SKM-1 (cell line): ENCODE data around the gene PCDHGB2.
"Not testable (repeated sequence)": the region's sequence is repeated elsewhere in the genome, so short reads cannot be mapped to it uniquely, and the experiment has no call there.

Experiments used
- DNase-seq: peaks from one replicate; lab custom pipeline; 2025; ENCODE audit not compliant: unreplicated experiment; lab: John Stamatoyannopoulos, UW

Gene PCDHGB2

DNA sequence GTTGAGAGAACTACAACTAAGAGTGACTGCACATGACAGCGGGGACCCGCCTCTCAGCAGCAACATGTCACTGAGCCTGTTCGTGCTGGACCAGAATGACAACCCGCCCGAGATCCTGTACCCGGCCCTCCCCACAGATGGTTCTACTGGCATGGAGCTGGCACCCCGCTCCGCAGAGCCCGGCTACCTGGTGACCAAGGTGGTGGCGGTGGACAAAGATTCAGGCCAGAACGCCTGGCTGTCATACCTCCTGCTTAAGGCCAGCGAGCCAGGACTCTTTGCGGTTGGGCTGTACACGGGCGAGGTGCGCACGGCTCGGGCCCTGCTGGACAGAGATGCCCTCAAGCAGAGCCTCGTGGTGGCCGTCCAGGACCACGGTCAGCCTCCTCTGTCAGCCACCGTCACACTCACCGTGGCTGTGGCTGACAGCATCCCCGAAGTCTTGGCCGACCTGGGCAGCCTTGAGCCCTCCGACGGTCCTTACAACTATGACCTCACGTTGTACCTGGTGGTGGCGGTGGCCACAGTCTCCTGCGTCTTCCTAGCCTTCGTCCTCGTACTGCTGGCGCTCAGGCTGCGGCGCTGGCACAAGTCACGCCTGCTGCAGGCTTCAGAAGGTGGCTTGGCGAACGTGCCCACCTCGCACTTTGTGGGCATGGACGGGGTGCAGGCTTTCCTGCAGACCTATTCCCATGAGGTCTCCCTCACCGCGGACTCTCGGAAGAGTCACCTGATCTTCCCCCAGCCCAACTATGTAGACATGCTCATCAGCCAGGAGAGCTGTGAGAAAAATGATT lies 24.9 kb downstream of the PCDHGB2 start:
- DNase-seq, result no peak

DNA sequence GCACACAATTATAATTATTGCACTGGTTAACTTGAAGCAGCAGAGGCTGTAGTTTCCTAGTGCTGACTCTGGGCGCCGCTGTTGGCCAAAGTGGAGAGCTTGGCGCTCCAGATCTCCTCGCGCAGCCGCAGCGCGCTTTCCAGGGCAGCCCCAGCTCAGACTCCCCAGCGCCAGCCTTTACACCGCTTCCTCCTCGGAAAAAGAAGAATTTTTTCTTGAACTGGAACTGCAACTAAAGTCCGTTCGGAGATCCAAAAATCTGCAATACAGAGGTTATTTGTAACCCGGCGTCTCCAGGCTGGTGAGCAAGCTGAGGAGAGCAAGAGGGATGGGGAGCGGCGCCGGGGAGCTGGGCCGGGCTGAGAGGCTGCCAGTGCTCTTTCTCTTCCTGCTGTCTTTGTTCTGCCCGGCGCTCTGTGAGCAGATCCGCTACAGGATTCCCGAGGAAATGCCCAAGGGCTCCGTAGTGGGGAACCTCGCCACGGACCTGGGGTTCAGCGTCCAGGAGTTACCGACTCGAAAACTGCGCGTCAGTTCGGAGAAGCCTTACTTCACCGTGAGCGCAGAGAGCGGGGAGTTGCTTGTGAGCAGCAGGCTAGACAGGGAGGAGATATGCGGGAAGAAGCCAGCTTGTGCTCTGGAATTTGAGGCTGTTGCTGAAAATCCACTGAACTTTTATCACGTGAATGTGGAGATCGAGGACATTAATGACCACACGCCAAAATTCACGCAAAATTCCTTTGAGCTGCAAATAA lies 27.9 kb downstream of the PCDHGB2 start, which contains the start of gene PCDHGB4:
Gene PCDHGB4 (plus strand): TSS at position 142 of the 755 bp plus-strand sequence. CDS start 187 bp downstream, at position 329.
- not testable (repeated sequence) for DNase-seq

DNA sequence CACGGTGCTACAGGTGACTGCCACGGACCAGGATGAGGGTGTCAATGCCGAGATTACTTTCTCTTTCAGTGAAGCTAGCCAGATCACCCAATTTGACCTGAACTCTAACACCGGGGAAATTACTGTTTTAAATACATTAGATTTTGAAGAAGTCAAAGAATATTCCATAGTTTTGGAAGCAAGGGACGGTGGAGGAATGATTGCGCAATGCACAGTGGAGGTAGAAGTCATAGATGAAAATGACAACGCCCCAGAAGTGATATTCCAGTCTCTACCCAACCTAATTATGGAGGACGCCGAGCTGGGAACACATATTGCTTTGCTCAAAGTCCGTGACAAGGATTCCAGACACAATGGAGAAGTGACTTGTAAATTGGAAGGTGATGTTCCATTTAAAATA lies 28.9 kb downstream of the PCDHGB2 start:
- DNase-seq, result no peak

DNA sequence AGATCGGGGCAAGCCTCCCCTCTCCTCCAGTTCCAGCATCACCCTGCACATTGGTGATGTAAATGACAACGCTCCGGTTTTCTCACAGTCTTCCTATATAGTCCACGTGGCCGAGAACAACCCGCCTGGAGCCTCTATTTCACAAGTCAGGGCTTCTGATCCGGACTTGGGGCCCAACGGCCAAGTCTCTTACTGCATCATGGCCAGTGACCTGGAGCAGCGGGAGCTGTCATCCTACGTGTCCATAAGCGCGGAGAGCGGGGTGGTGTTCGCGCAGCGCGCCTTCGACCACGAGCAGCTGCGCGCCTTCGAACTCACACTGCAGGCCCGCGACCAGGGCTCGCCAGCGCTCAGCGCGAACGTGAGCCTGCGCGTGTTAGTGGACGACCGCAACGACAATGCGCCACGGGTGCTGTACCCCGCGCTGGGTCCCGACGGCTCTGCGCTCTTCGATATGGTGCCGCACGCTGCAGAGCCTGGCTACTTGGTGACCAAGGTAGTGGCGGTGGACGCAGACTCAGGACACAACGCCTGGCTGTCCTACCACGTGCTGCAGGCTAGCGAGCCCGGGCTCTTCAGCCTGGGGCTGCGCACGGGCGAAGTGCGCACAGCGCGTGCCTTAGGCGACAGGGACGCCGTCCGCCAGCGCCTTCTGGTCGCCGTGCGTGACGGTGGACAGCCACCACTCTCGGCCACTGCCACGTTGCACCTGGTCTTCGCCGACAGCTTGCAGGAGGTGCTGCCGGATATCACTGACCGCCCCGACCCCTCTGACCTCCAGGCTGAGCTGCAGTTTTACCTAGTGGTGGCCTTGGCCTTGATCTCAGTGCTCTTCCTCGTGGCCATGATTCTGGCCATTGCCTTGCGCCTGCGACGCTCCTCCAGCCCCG lies 29.6 kb downstream of the PCDHGB2 start:
- no peak for DNase-seq

DNA sequence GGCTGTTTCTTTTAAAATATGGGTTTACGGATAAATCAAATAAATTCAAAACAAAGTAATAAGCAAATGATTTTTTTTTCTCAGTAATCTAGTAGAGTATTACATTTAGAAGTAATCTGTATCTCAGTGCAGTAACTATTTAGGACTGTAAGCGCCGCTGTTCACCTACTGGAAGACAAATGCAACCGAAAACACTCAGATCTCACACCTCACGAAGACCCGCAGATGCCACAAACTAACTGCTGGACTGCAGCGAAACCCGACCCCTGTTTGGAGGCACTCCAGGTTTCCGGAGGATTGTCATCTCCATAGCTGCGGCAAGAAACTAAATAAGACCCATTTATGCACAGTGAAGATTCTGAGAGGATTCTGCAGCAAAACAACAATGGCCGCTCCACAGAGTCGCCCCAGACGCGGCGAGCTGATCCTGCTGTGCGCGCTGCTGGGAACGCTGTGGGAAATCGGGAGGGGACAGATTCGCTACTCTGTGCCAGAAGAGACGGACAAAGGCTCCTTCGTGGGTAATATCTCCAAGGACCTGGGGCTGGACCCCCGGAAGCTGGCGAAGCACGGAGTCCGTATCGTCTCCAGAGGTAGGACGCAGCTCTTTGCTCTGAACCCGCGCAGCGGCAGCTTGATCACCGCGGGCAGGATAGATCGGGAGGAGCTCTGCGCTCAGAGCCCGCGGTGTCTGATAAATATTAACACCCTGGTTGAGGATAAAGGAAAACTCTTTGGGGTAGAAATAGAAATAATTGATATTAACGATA lies 32.8 kb downstream of the PCDHGB2 start, which contains the start of gene PCDHGA8:
Gene PCDHGA8 (plus strand): TSS at position 205 of the 770 bp plus-strand sequence. CDS start 181 bp downstream, at position 386.
- no peak for DNase-seq

DNA sequence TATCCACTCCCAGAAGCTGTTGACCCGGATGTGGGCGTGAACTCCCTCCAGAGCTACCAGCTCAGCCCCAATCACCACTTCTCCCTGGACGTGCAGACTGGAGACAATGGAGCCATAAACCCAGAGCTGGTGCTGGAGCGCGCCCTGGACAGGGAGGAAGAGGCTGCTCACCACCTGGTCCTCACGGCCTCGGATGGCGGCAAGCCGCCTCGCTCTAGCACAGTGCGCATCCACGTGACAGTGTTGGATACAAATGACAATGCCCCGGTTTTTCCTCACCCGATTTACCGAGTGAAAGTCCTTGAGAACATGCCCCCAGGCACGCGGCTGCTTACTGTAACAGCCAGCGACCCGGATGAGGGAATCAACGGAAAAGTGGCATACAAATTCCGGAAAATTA lies 33.5 kb downstream of the PCDHGB2 start:
- DNase-seq, result no peak

DNA sequence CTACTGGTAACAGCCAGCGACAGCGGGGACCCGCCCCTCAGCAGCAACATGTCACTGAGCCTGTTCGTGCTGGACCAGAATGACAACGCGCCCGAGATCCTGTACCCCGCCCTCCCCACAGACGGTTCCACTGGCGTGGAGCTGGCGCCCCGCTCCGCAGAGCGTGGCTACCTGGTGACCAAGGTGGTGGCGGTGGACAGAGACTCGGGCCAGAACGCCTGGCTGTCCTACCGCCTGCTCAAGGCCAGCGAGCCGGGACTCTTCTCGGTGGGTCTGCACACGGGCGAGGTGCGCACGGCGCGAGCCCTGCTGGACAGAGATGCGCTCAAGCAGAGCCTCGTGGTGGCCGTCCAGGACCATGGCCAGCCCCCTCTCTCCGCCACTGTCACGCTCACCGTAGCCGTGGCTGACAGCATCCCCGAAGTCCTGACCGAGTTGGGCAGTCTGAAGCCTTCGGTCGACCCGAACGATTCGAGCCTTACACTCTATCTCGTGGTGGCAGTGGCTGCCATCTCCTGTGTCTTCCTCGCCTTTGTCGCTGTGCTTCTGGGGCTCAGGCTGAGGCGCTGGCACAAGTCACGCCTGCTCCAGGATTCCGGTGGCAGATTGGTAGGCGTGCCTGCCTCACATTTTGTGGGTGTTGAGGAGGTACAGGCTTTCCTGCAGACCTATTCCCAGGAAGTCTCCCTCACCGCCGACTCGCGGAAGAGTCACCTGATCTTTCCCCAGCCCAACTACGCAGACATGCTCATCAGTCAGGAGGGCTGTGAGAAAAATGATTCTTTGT lies 34.8 kb downstream of the PCDHGB2 start:
- DNase-seq, result not testable (repeated sequence)

DNA sequence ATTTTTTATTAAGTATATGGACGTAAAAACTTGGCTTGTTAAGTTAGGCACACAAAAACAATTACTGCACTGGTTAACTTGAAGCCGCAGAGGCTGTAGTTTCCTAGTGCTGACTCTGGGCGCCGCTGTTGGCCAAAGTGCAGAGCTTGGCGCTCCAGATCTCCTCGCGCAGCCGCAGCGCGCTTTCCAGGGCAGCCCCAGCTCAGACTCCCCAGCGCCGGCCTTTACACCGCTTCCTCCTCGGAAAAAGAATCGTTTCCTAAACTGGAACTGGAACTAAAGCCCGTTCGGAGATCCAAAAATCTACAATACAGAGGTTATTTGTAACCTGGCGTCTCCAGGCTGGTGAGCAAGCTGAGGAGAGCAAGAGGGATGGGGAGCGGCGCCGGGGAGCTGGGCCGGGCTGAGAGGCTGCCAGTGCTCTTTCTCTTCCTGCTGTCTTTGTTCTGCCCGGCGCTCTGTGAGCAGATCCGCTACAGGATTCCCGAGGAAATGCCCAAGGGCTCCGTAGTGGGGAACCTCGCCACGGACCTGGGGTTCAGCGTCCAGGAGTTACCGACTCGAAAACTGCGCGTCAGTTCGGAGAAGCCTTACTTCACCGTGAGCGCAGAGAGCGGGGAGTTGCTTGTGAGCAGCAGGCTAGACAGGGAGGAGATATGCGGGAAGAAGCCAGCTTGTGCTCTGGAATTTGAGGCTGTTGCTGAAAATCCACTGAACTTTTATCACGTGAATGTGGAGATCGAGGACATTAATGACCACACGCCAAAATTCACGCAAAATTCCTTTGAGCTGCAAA lies 38.2 kb downstream of the PCDHGB2 start, which contains the start of gene PCDHGB5:
Gene PCDHGB5 (plus strand): TSS at position 192 of the 796 bp plus-strand sequence. CDS start 181 bp downstream, at position 373.
- DNase-seq, result not testable (repeated sequence)

DNA sequence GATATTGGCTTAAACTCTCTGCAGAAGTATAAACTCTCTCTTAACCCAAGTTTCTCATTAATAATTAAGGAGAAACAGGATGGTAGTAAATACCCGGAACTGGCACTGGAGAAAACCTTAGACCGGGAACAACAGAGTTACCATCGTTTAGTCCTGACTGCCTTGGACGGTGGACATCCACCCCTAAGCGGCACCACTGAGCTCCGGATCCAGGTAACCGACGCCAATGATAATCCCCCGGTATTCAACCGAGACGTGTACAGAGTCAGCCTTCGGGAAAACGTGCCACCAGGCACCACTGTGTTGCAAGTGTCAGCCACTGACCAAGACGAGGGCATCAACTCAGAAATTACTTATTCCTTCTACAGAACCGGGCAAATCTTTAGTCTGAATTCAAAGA lies 38.8 kb downstream of the PCDHGB2 start:
- DNase-seq, result no peak

DNA sequence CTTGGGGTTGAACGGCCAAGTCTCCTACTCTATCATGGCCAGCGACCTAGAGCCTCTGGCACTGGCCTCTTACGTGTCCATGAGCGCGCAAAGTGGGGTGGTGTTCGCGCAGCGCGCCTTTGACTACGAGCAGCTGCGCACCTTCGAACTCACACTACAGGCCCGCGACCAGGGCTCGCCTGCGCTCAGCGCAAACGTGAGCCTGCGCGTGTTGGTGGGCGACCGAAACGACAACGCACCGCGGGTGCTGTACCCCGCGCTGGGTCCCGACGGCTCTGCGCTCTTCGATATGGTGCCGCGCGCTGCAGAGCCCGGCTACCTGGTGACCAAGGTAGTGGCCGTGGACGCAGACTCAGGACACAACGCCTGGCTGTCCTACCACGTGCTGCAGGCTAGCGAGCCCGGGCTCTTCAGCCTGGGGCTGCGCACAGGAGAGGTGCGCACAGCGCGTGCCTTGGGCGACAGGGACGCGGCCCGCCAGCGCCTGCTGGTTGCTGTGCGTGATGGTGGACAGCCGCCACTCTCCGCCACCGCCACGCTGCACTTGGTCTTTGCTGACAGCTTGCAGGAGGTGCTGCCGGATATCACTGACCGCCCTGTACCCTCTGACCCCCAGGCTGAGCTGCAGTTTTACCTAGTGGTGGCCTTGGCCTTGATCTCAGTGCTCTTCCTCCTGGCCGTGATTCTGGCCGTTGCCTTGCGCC lies 39.9 kb downstream of the PCDHGB2 start:
- no peak for DNase-seq

DNA sequence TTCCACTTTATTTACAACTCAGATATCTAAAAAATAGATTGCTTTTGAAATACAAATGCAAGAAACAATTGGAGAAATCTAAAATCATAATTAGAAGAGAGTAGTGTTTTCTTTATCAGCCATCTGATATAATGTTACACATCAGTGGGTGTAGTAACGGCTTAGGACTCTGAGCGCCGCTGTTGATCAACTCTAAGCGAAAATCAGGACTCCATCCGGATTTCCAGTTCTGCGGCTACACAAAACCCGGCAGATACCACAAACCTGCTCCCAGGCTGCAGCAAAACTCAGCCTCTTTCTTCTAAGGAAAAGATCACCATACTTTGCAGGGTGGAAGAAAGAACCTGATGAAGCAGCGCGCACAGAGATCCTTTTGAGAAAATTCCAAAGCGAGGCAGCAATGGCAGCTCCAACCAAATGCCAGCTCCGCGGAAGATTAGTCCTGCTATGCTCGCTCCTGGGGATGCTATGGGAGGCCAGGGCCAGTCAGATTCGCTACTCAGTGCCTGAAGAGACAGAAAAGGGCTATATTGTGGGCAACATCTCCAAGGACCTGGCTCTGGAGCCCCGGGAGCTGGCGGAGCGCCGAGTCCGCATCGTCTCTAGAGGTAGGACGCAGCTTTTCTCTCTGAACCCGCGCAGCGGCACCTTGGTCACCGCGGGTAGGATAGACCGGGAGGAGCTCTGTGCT lies 42.9 kb downstream of the PCDHGB2 start, which contains the start of gene PCDHGA9:
Gene PCDHGA9 (plus strand): TSS at position 226 of the 691 bp plus-strand sequence. CDS start 175 bp downstream, at position 401.
- no peak for DNase-seq

DNA sequence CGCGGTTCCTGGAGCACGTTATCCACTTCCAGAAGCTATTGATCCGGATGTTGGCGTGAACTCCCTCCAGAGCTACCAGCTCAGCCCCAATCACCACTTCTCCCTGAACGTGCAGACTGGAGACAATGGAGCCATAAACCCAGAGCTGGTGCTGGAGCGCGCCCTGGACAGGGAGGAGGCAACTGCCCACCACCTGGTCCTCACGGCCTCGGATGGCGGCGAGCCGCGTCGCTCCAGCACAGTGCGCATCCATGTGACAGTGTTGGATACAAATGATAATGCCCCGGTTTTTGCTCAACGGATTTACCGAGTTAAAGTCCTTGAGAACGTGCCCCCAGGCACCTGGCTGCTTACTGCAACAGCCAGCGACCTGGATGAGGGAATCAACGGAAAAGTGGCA lies 43.6 kb downstream of the PCDHGB2 start:
- DNase-seq, result no peak

DNA sequence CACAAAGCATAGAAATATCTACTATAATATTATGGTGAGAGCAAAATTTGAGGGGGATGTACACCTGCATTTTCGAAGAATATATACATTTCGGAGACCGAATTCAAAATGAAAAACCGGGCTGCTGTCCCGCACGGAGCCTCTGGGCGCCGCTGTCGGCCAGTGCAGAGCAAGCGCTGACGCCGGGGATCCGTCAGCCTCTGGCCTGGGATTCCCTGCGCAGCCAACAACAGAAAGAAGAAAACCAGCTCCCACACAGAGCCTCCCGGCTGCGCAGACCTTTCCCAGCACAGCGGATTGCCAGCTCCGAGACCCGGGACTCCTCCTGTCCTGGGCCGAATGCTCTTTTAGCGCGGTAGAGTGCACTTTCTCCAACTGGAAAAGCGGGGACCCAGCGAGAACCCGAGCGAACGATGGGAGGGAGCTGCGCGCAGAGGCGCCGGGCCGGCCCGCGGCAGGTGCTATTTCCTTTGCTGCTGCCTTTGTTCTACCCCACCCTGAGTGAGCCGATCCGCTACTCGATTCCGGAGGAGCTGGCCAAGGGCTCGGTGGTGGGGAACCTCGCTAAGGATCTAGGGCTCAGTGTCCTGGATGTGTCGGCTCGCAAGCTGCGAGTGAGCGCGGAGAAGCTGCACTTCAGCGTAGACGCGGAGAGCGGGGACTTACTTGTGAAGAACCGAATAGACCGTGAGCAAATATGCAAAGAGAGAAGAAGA lies 48.2 kb downstream of the PCDHGB2 start, which contains the start of gene PCDHGB6:
Gene PCDHGB6 (plus strand): TSS at position 232 of the 716 bp plus-strand sequence. CDS start 182 bp downstream, at position 414.
- not testable (repeated sequence) for DNase-seq

DNA sequence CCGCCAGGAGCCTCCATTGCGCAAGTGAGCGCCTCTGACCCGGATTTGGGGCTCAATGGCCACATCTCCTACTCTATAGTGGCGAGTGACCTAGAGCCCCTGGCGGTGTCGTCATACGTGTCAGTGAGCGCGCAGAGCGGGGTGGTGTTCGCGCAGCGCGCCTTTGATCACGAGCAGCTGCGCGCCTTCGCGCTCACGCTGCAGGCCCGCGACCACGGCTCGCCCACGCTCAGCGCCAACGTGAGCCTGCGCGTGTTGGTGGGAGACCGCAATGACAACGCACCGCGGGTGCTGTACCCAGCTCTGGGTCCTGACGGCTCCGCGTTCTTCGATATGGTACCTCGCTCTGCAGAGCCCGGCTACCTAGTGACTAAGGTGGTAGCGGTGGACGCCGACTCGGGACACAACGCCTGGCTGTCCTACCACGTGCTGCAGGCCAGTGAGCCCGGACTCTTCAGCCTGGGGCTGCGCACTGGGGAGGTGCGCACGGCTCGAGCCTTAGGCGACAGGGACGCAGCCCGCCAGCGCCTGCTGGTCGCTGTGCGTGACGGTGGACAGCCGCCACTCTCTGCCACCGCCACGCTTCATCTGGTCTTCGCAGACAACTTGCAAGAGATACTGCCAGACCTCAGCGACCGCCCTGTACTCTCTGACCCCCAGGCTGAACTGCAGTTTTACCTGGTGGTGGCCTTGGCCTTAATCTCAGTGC lies 50.0 kb downstream of the PCDHGB2 start:
- no peak for DNase-seq

DNA sequence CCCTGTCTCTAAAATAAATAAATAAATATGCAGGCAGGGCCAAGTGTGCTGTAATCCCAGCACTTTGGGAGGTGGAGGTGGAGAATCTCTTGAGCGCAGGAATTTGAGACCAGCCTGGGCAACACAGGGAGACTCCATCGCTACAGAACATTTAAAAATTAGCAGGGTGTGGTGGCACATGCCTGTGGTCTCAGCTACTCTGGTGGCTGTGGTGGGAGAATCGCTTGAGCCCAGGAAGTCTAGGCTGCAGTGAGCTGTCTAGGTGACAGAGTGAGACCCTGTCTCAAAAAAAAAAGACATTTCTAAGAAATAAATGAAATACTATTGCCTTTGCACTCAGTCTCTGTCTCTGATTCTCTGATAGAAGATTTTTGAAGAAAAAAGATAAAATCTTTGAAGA lies 51.8 kb downstream of the PCDHGB2 start:
- no peak for DNase-seq
